Glutamatergic neuron (in vitro differentiated cells): ENCODE results near the gene LMAN1. TPM values are rescaled to one million over a fixed set of nuclear protein-coding genes. Genes with fewer than 3 reads are reported as not detected.

Experiments
- DNase-seq: peaks from one replicate; pipeline ENCODE4 v3.0.0; 2022
- H3K27ac Mint-ChIP-seq: one replicate; pipeline ENCODE4 v1.8.0; 2020; ENCODE audit warnings: mild to moderate bottlenecking, mixed read lengths, inconsistent platforms; ENCODE audit not compliant: unreplicated experiment
- H3K27me3 Mint-ChIP-seq: one replicate; pipeline ENCODE4 v1.8.0; 2020; ENCODE audit warnings: mild to moderate bottlenecking, moderate library complexity, mixed read lengths, inconsistent platforms; ENCODE audit not compliant: unreplicated experiment
- H3K36me3 Mint-ChIP-seq: one replicate; pipeline ENCODE4 v1.8.0; 2020; ENCODE audit warnings: mild to moderate bottlenecking, mixed read lengths, inconsistent platforms; ENCODE audit not compliant: unreplicated experiment
- H3K4me1 Mint-ChIP-seq: one replicate; pipeline ENCODE4 v1.8.0; 2020; ENCODE audit warnings: mild to moderate bottlenecking, low read depth, mixed read lengths, inconsistent platforms; ENCODE audit not compliant: unreplicated experiment
- H3K4me3 Mint-ChIP-seq: one replicate; pipeline ENCODE4 v1.8.0; 2020; ENCODE audit warnings: mild to moderate bottlenecking, mixed read lengths, inconsistent platforms; ENCODE audit not compliant: unreplicated experiment
- H3K9me3 Mint-ChIP-seq: one replicate; pipeline ENCODE4 v1.8.0; 2020; ENCODE audit warnings: mild to moderate bottlenecking, moderate library complexity, mixed read lengths, inconsistent platforms; ENCODE audit not compliant: unreplicated experiment
- total RNA-seq: library from RNA; stranded (reverse); fragmentation: NEBNext Ultra II Directional; extraction: Animal tissue kit (Norgen Biotek cat#: 25700); gene quantifications from one replicate; pipeline ENCODE4 v1.2.1, GENCODE V29; 2021; ENCODE audit not compliant: unreplicated experiment
- TF ChIP-seq, protein P1 (sequence below): fragments of 200-600 bp; sonication (generic); IDR thresholded peaks from one replicate; pipeline ENCODE4 v1.5.0; 2021; ENCODE audit not compliant: partially characterized antibody, unreplicated experiment

Gene LMAN1
- total RNA-seq, 1 donor from 2014 or later, result 52.3 TPM

DNA sequence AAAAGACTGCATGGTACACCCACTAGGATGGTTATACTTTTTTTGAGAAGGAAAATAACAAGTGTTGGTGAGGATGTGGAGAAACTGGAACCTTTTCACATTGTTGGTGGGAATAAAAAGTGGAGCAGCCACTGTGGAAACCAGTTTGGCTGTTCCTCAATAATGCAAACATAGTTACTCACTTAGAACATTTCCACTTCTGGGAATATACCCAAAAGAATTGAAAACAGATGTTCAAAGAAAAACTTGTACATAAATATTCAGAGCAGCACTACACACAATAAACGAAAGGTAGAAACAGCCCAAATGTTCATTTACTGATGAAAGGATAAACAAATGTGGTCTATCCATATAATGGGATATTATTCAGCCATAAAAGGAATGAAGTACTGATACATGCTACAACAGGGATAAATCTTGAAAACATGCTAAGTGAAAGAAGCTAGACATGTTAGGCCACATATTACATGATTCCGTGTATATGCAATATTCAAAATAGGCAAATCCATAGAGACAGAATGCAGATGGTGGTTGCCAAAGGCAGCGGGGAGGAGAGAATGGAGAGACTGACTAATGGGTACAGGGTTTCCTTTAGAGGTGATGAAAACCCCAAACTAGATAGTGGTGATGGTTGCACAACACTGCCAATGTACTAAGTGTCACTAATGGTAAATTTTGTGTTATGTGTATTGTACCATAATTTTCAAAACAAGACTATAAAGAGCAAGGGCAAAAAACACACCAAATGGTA lies 20.9 kb upstream of the LMAN1 start:
- no peak for DNase-seq
- H3K36me3 Mint-ChIP-seq, result peaks cover 4% of the 10 kb centered on the region
- peaks cover 6% of the 10 kb centered on the region for H3K27me3 Mint-ChIP-seq
- H3K27ac Mint-ChIP-seq, result no peak overlapping the region
- peaks cover 47% of the 10 kb centered on the region for H3K4me1 Mint-ChIP-seq
- TF ChIP-seq, protein P1, sequence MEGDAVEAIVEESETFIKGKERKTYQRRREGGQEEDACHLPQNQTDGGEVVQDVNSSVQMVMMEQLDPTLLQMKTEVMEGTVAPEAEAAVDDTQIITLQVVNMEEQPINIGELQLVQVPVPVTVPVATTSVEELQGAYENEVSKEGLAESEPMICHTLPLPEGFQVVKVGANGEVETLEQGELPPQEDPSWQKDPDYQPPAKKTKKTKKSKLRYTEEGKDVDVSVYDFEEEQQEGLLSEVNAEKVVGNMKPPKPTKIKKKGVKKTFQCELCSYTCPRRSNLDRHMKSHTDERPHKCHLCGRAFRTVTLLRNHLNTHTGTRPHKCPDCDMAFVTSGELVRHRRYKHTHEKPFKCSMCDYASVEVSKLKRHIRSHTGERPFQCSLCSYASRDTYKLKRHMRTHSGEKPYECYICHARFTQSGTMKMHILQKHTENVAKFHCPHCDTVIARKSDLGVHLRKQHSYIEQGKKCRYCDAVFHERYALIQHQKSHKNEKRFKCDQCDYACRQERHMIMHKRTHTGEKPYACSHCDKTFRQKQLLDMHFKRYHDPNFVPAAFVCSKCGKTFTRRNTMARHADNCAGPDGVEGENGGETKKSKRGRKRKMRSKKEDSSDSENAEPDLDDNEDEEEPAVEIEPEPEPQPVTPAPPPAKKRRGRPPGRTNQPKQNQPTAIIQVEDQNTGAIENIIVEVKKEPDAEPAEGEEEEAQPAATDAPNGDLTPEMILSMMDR, result no peak
- peaks cover 16% of the 10 kb centered on the region for H3K9me3 Mint-ChIP-seq
- H3K4me3 Mint-ChIP-seq, result no peak overlapping the region

DNA sequence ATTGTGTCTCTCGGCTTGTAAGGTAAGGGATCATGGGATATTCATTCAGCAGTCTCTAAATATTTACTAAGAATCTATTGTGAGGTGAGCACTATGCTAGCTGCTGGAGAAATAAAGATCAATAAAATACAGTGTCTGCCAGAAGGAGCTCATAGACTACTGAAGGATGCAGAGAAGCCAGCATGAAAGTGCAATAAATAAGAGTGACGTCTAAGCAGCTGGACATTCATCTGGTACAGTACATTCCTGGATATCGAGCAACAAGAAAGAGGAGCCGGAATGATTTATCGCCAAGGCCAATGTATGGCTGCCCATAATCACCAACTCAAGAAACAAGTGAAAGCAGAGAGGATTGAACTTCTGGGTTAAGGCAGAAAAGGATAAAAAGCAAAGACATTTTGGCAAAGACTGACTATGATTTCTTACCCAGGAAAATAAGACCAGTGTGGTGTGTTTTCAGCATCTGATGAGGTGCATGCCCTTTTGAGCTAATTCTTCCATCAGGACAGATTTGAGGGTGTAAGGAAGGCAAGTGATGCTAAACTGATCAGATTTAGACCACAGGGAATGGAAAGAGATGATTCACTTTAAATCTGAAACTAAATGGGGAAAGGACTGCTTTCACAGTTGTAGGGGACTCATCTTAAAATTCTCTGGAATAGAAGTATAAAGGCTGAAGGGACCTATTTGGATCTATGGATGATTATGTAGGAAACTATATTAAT lies 18.7 kb upstream of the LMAN1 start:
- Mint-ChIP-seq H3K36me3 (peaks cover 4% of the 10 kb centered on the region), H3K9me3 (peaks cover 3% of the 10 kb centered on the region), H3K27me3 (peaks cover 2% of the 10 kb centered on the region), H3K27ac (peak overlapping the region; percentile 40), H3K4me3 (peak overlapping the region; percentile 13), H3K4me1 (peaks cover 42% of the 10 kb centered on the region)
- no peak for DNase-seq
- TF ChIP-seq, protein P1, result no peak

DNA sequence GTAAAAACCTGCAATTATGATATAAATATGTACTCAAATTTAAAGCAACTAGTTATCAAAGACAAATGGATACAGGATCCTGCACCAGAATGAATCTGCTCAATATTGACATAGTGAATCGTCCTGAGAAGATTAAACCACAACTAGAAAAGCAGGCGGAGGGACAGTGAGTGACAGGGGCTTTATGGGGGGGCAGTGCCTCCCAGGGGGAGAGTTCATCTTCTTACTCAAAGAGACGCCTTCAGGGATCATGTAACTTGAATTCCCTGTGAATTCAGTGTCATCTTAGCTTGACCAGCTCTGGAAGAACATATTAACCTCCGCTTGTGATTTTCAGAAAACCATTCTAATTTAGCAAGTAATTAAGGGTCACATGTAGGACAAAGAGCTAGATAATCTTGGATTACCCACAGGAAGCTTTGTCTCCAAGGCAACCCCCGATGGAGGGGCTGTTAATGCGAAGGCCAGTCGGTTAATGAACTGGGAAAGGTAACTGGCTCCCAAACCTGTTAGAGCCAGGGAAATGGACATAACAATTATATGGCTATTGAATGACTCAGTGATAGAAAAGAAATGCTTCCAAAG lies 17.4 kb upstream of the LMAN1 start:
- peaks cover 3% of the 10 kb centered on the region for H3K9me3 Mint-ChIP-seq

DNA sequence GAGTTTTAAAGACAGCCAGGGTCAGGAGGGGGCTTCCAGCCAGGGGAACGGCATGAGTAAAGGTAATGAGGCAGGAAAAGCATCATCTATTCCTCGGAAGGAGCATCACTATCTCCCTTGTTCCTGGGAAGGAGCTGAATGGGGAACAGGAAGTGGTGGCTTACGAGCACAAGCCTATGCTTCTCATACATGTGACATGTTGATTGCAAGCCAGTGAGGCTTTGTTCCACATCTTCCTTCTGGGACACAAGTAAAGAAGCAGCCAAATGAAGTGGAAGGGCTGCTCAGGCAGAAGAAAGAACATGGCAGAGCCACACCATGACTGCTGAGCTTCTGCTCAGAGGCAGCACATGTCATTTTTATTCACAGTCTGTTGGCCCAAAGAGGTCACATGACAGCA lies 15.1 kb upstream of the LMAN1 start:
- DNase-seq, result no peak
- Mint-ChIP-seq H3K27ac (no peak overlapping the region), H3K4me3 (no peak overlapping the region)

More for the DNA sequence above, 17.4 kb upstream of the LMAN1 start:
- Mint-ChIP-seq H3K4me1 (peaks cover 33% of the 10 kb centered on the region), H3K36me3 (peaks cover 4% of the 10 kb centered on the region), H3K4me3 (peak overlapping the region; percentile 1), H3K27ac (peak overlapping the region; percentile 49), H3K27me3 (peaks cover 2% of the 10 kb centered on the region)
- TF ChIP-seq, protein P1, result no peak
- DNase-seq, result no peak

More for the DNA sequence above, 15.1 kb upstream of the LMAN1 start:
- Mint-ChIP-seq H3K4me1 (peaks cover 31% of the 10 kb centered on the region), H3K9me3 (peaks cover 2% of the 10 kb centered on the region), H3K36me3 (no peaks in the 10 kb centered on the region), H3K27me3 (no peaks in the 10 kb centered on the region)
- TF ChIP-seq, protein P1, result no peak
